A673 (cell line): Measurements from ENCODE around the gene ERAP2.

Source experiments
- EZH2 ChIP-seq: fragments of 200-600 bp; sonication (generic); IDR thresholded peaks from 2 replicates; pipeline ENCODE4 v1.6.1; 2017; ENCODE audit warnings: borderline replicate concordance, low read depth, mild to moderate bottlenecking, mixed read lengths, antibody characterized with exemption, low read length; ENCODE audit not compliant: poor library complexity, severe bottlenecking
- TF ChIP-seq, protein P1 (sequence below): fragments of 300-800, 200-600 bp; sonication (generic); conservative IDR thresholded peaks from 2 replicates; pipeline ENCODE4 v1.5.1; 2017; ENCODE audit warnings: low read depth, mild to moderate bottlenecking, antibody characterized with exemption, low read length, moderate library complexity, mixed read lengths

- TF ChIP-seq, protein P1, sequence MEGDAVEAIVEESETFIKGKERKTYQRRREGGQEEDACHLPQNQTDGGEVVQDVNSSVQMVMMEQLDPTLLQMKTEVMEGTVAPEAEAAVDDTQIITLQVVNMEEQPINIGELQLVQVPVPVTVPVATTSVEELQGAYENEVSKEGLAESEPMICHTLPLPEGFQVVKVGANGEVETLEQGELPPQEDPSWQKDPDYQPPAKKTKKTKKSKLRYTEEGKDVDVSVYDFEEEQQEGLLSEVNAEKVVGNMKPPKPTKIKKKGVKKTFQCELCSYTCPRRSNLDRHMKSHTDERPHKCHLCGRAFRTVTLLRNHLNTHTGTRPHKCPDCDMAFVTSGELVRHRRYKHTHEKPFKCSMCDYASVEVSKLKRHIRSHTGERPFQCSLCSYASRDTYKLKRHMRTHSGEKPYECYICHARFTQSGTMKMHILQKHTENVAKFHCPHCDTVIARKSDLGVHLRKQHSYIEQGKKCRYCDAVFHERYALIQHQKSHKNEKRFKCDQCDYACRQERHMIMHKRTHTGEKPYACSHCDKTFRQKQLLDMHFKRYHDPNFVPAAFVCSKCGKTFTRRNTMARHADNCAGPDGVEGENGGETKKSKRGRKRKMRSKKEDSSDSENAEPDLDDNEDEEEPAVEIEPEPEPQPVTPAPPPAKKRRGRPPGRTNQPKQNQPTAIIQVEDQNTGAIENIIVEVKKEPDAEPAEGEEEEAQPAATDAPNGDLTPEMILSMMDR, result no peak
- no peak for TF ChIP-seq EZH2
These were observed 26.6 kb downstream of the ERAP2 start for GRCh38 chr5:96902876-96903275.
